Neuronal stem cell (in vitro differentiated cells): ENCODE measurements around the gene OVCA2.

Experiments
- DNase-seq: peaks from one replicate; pipeline ENCODE4 v3.0.0-alpha.2; 2013; ENCODE audit warnings: low spot score
- H2AFZ ChIP-seq: one replicate; pipeline ENCODE4 v1.6.1; 2013; ENCODE audit warnings: mild to moderate bottlenecking, low read length, inconsistent platforms
- H2AK5ac ChIP-seq: 2 replicates; pipeline ENCODE4 v1.6.1; 2013; ENCODE audit warnings: low read depth, mild to moderate bottlenecking, inconsistent platforms, low read length, moderate library complexity, mixed read lengths
- H2BK120ac ChIP-seq: 2 replicates; pipeline ENCODE4 v1.6.1; 2013; ENCODE audit warnings: low read depth, mild to moderate bottlenecking, inconsistent platforms, low read length, moderate library complexity, mixed read lengths
- H2BK12ac ChIP-seq: one replicate; pipeline ENCODE4 v1.6.1; 2013; ENCODE audit warnings: low read length, inconsistent platforms
- H2BK15ac ChIP-seq: 2 replicates; pipeline ENCODE4 v1.6.1; 2013; ENCODE audit warnings: mild to moderate bottlenecking, low read length, inconsistent platforms, mixed read lengths
- H2BK5ac ChIP-seq: one replicate; pipeline ENCODE4 v1.6.1; 2013; ENCODE audit warnings: inconsistent platforms, mild to moderate bottlenecking, low read length, moderate library complexity
- H3K14ac ChIP-seq: one replicate; pipeline ENCODE4 v1.6.1; 2013; ENCODE audit warnings: low read length, inconsistent platforms
- H3K18ac ChIP-seq: 2 replicates; pipeline ENCODE4 v1.6.1; 2013; ENCODE audit warnings: low read length, inconsistent platforms
- H3K23ac ChIP-seq: 2 replicates; pipeline ENCODE4 v1.6.1; 2013; ENCODE audit warnings: low read depth, mild to moderate bottlenecking, mixed read lengths, low read length, inconsistent platforms; ENCODE audit not compliant: poor library complexity
- H3K27ac ChIP-seq: replicated peaks from 3 replicates; pipeline ENCODE4 v1.5.1; 2013; ENCODE audit warnings: low read length, inconsistent platforms
- H3K27me3 ChIP-seq, 3 experiments: 2 replicates each; pipeline ENCODE4 v1.6.1; 2013; ENCODE audit warnings: low read length in 3 of 3, mild to moderate bottlenecking in 2 of 3, inconsistent platforms in 1 of 3, low read depth in 1 of 3, mixed read lengths in 1 of 3, moderate library complexity in 1 of 3; ENCODE audit not compliant: control insufficient read depth in 3 of 3, insufficient read depth in 3 of 3
- H3K36me3 ChIP-seq, 2 donors: replicated peaks in 1 of 2; 2 replicates each; pipeline ENCODE4 v1.6.1; 2013; ENCODE audit warnings: low read length in 2 of 2; ENCODE audit not compliant: control insufficient read depth in 2 of 2, insufficient read depth in 2 of 2
- H3K4ac ChIP-seq: 2 replicates; pipeline ENCODE4 v1.6.1; 2013; ENCODE audit warnings: inconsistent platforms, mild to moderate bottlenecking, low read length, moderate library complexity
- H3K4me1 ChIP-seq, 2 donors: 1 replicate in 1 of 2; 2 replicates in 1 of 2; pipeline ENCODE4 v1.6.1; 2013; ENCODE audit warnings: low read length in 2 of 2, low read depth in 1 of 2; ENCODE audit not compliant: control insufficient read depth in 2 of 2, insufficient read depth in 1 of 2
- H3K4me2 ChIP-seq: one replicate; pipeline ENCODE4 v1.6.1; 2013; ENCODE audit warnings: mild to moderate bottlenecking, low read length, inconsistent platforms; ENCODE audit not compliant: insufficient read depth, poor library complexity, severe bottlenecking
- H3K4me3 ChIP-seq, 2 donors: 2 replicates each; pipeline ENCODE4 v1.5.1; 2013; ENCODE audit warnings: low read length in 2 of 2, mild to moderate bottlenecking in 2 of 2, inconsistent platforms in 1 of 2, moderate library complexity in 1 of 2
- H3K79me1 ChIP-seq: one replicate; pipeline ENCODE4 v1.6.1; 2013; ENCODE audit warnings: low read depth, mild to moderate bottlenecking, inconsistent platforms, low read length, moderate library complexity
- H3K9ac ChIP-seq: one replicate; pipeline ENCODE4 v1.6.1; 2013; ENCODE audit warnings: mild to moderate bottlenecking, low read depth, low read length, inconsistent platforms; ENCODE audit not compliant: poor library complexity
- H3K9me3 ChIP-seq, 2 donors: replicated peaks in 1 of 2; 2 replicates each; pipeline versions ENCODE3 to v1.6.1; 2013; ENCODE audit warnings: low read length in 2 of 2, mild to moderate bottlenecking in 2 of 2, inconsistent platforms in 1 of 2, low read depth in 1 of 2, mixed read lengths in 1 of 2, moderate library complexity in 1 of 2; ENCODE audit not compliant: control insufficient read depth in 2 of 2, insufficient read depth in 1 of 2
- H4K8ac ChIP-seq: one replicate; pipeline ENCODE4 v1.6.1; 2013; ENCODE audit warnings: low read depth, mild to moderate bottlenecking, inconsistent platforms, low read length, moderate library complexity
- H4K91ac ChIP-seq: one replicate; pipeline ENCODE4 v1.6.1; 2013; ENCODE audit warnings: low read length, low read depth, mild to moderate bottlenecking, inconsistent platforms; ENCODE audit not compliant: poor library complexity
- WGBS, 2 donors: extraction: QIAGEN DNeasy Blood & Tissue Kit; methylation state at CpG; one replicate each; pipeline ENCODE4 v1.1.7; 2013; ENCODE audit warnings: missing lambda C conversion rate in 2 of 2, mixed read lengths in 1 of 2; ENCODE audit not compliant: insufficient read length in 2 of 2, insufficient replicate concordance in 1 of 2; ENCODE audit errors: extremely low coverage in 2 of 2; 5-methylcytosine and 5-hydroxymethylcytosine counted together

Gene OVCA2

GRCh38 chr17:2049333-2050299, 7.8 kb downstream of the OVCA2 start:
- Histone ChIP-seq H4K8ac (no peak overlapping the region), H2BK5ac (peak overlapping the region; percentile 66), H2BK15ac (no peak overlapping the region), H3K36me3 (peaks cover 1 to 7% of the 10 kb centered on the region in 2 donors), H2AFZ (peak overlapping the region; percentile 98), H3K18ac (peak overlapping the region; percentile 76), H3K9ac (peak overlapping the region; percentile 86), H2AK5ac (no peak overlapping the region), H3K4me1 (peaks cover 7 to 23% of the 10 kb centered on the region in 2 donors), H4K91ac (no peak overlapping the region), H3K14ac (peak overlapping the region; percentile 8), H3K4me3 (peak overlapping the region; percentile 84 to 87), H2BK12ac (no peak overlapping the region), H3K9me3 (no peaks in the 10 kb centered on the region), H3K23ac (peak overlapping the region; percentile 89), H3K4ac (no peak overlapping the region), H3K27me3 (peaks cover 4 to 51% (median 27%) of the 10 kb centered on the region in 3 experiments), H3K4me2 (peak overlapping the region; percentile 97), H3K79me1 (no peaks in the 10 kb centered on the region), H2BK120ac (no peak overlapping the region), H3K27ac (no peak overlapping the region)
- DNase-seq: peak; percentile 88
- WGBS, 2 donors: no CpG with 5 or more reads among the region's 104 CpGs

GRCh38 chr17:2050300-2051060, 8.7 kb downstream of the OVCA2 start:
- H3K79me1 ChIP-seq: no peaks in the 10 kb centered on the region
- peak overlapping the region; percentile 73 for H3K4me2 ChIP-seq
- DNase-seq: peak; percentile 76
- no peak overlapping the region for H3K4ac ChIP-seq
- H3K18ac ChIP-seq: peak overlapping the region; percentile 38
- H3K4me3 ChIP-seq: peak overlapping the region; percentile 75 to 84
- no peak overlapping the region for H2BK12ac ChIP-seq
- no peak overlapping the region for H3K23ac ChIP-seq
- H3K4me1 ChIP-seq: peaks cover 7 to 23% of the 10 kb centered on the region in 2 donors
- no CpG with 5 or more reads among the region's 88 CpGs for WGBS, 2 donors
- H4K91ac ChIP-seq: no peak overlapping the region
- H4K8ac ChIP-seq: no peak overlapping the region
- H3K9ac ChIP-seq: no peak overlapping the region
- peak overlapping the region; percentile 95 for H2AFZ ChIP-seq
- no peak overlapping the region for H2BK15ac ChIP-seq
- H2BK120ac ChIP-seq: no peak overlapping the region
- H3K14ac ChIP-seq: no peak overlapping the region
- H3K27ac ChIP-seq: no peak overlapping the region
- H3K27me3 ChIP-seq: peaks cover 4 to 58% (median 33%) of the 10 kb centered on the region in 3 experiments
- no peaks in the 10 kb centered on the region for H3K9me3 ChIP-seq
- peaks cover 0 to under 1% of the 10 kb centered on the region in 2 donors for H3K36me3 ChIP-seq
- H2BK5ac ChIP-seq: no peak overlapping the region
- no peak overlapping the region for H2AK5ac ChIP-seq

- Histone ChIP-seq H4K91ac (no peak overlapping the region), H3K9me3 (no peaks in the 10 kb centered on the region), H3K27me3 (peaks cover 4 to 67% (median 39%) of the 10 kb centered on the region in 3 experiments), H3K4me2 (peak overlapping the region; percentile 73), H3K4me1 (peaks cover 7 to 23% of the 10 kb centered on the region in 2 donors), H3K14ac (peak overlapping the region; percentile 21), H2BK15ac (peak overlapping the region; percentile 17), H3K27ac (no peak overlapping the region), H3K23ac (peak overlapping the region; percentile 85), H3K4me3 (peak overlapping the region in 1 of 2 donors; percentile 84), H3K18ac (peak overlapping the region; percentile 28), H2BK5ac (no peak overlapping the region), H3K9ac (peak overlapping the region; percentile 44), H2BK120ac (no peak overlapping the region), H3K36me3 (peaks cover 0 to 1% of the 10 kb centered on the region in 2 donors), H3K4ac (no peak overlapping the region), H4K8ac (no peak overlapping the region), H2AFZ (peak overlapping the region; percentile 95), H3K79me1 (no peaks in the 10 kb centered on the region), H2BK12ac (no peak overlapping the region), H2AK5ac (no peak overlapping the region)
- no CpG with 5 or more reads among the region's 81 CpGs for WGBS, 2 donors
- no peak for DNase-seq
These were observed 9.5 kb downstream of the OVCA2 start for GRCh38 chr17:2051061-2051932.
